CD14-positive monocyte (primary cell): ENCODE measurements around the gene SMU1. TPM values are rescaled to one million over a fixed set of nuclear protein-coding genes. Genes with fewer than 3 reads are reported as not detected.

ENCODE experiments used
- DNase-seq, 3 donors: peaks; one replicate each; pipeline ENCODE4 v3.0.0-alpha.2; 2011 to 2022
- H2AFZ ChIP-seq: 2 replicates; pipeline ENCODE4 v1.6.0; 2012; ENCODE audit warnings: mild to moderate bottlenecking, low read depth, low read length, inconsistent platforms; ENCODE audit not compliant: insufficient read depth, poor library complexity, severe bottlenecking
- H3K27ac ChIP-seq, 2 donors: 1 replicate in 1 of 2; 2 replicates in 1 of 2; pipeline ENCODE4 v1.5.1; 2012 to 2013; ENCODE audit warnings: low read length in 2 of 2, control low read depth in 1 of 2, inconsistent platforms in 1 of 2, low read depth in 1 of 2, mild to moderate bottlenecking in 1 of 2
- H3K27me3 ChIP-seq, 2 donors: one replicate each; pipeline versions ENCODE4 v1.6.0 to v1.6.1; 2011 to 2013; ENCODE audit warnings: low read length in 2 of 2; ENCODE audit not compliant: control insufficient read depth in 2 of 2, insufficient read depth in 2 of 2
- H3K36me3 ChIP-seq, 2 donors: replicated peaks in 1 of 2; 1 replicate in 1 of 2; 2 replicates in 1 of 2; pipeline versions ENCODE4 v1.5.1 to v1.6.1; 2012 to 2013; ENCODE audit warnings: low read length in 2 of 2, control low read depth in 1 of 2, inconsistent platforms in 1 of 2, mild to moderate bottlenecking in 1 of 2; ENCODE audit not compliant: insufficient read depth in 2 of 2, control insufficient read depth in 1 of 2
- H3K4me1 ChIP-seq, 2 donors: 1 replicate in 1 of 2; 2 replicates in 1 of 2; pipeline versions ENCODE4 v1.5.1 to v1.6.1; 2012 to 2013; ENCODE audit warnings: low read length in 2 of 2, control low read depth in 1 of 2, inconsistent platforms in 1 of 2, mild to moderate bottlenecking in 1 of 2, moderate library complexity in 1 of 2; ENCODE audit not compliant: insufficient read depth in 2 of 2, control insufficient read depth in 1 of 2
- H3K4me2 ChIP-seq: replicated peaks from 2 replicates; pipeline ENCODE3; 2012; ENCODE audit warnings: low read length, moderate library complexity, mild to moderate bottlenecking; ENCODE audit not compliant: poor library complexity, severe bottlenecking; ENCODE audit errors: extremely low read depth
- H3K4me3 ChIP-seq, 3 experiments: fragments of 200-600 bp in 1 of 3; sonication (generic) in 1 of 3; replicated peaks in 1 of 3; 1 replicate in 2 of 3; 2 replicates in 1 of 3; pipeline ENCODE4 v1.5.1; 2011 to 2013; ENCODE audit warnings: low read length in 3 of 3, mild to moderate bottlenecking in 3 of 3, control low read depth in 2 of 3, low read depth in 2 of 3, inconsistent platforms in 1 of 3, moderate library complexity in 1 of 3
- H3K79me2 ChIP-seq: 2 replicates; pipeline ENCODE4 v1.6.0; 2012; ENCODE audit warnings: mild to moderate bottlenecking, control low read depth, inconsistent platforms, low read length, moderate library complexity; ENCODE audit not compliant: insufficient read depth
- H3K9ac ChIP-seq: 2 replicates; pipeline ENCODE4 v1.6.0; 2017; ENCODE audit warnings: low read length, mild to moderate bottlenecking; ENCODE audit not compliant: insufficient read depth, poor library complexity, severe bottlenecking
- H3K9me3 ChIP-seq, 2 donors: replicated peaks in 1 of 2; 1 replicate in 1 of 2; 2 replicates in 1 of 2; pipeline versions ENCODE4 v1.5.1 to v1.6.1; 2012 to 2013; ENCODE audit warnings: low read length in 2 of 2, control low read depth in 1 of 2; ENCODE audit not compliant: control insufficient read depth in 1 of 2, insufficient read depth in 1 of 2
- H4K20me1 ChIP-seq: 2 replicates; pipeline ENCODE4 v1.6.0; 2012; ENCODE audit warnings: mild to moderate bottlenecking, low read length, control low read depth, moderate library complexity; ENCODE audit not compliant: insufficient read depth
- H3K27ac Mint-ChIP-seq, 7 donors: one replicate each; pipeline ENCODE4 v1.8.0; 2020; ENCODE audit warnings: mild to moderate bottlenecking in 7 of 7, mixed read lengths in 7 of 7, moderate library complexity in 6 of 7, inconsistent platforms in 2 of 7
- H3K27me3 Mint-ChIP-seq, 3 donors: one replicate each; pipeline ENCODE4 v1.8.0; 2021 to 2022; ENCODE audit warnings: low read depth in 3 of 3, mild to moderate bottlenecking in 3 of 3, mixed read lengths in 3 of 3, moderate library complexity in 3 of 3, inconsistent platforms in 1 of 3
- H3K36me3 Mint-ChIP-seq, 2 donors: one replicate each; pipeline ENCODE4 v1.8.0; 2020; ENCODE audit warnings: mixed read lengths in 2 of 2, inconsistent platforms in 1 of 2, mild to moderate bottlenecking in 1 of 2
- H3K4me1 Mint-ChIP-seq: one replicate; pipeline ENCODE4 v1.8.0; 2020; ENCODE audit warnings: mild to moderate bottlenecking, mixed read lengths
- H3K4me3 Mint-ChIP-seq, 2 donors: one replicate each; pipeline ENCODE4 v1.8.0; 2020; ENCODE audit warnings: mild to moderate bottlenecking in 2 of 2, mixed read lengths in 2 of 2, moderate library complexity in 1 of 2
- H3K9me3 Mint-ChIP-seq, 7 donors: one replicate each; pipeline ENCODE4 v1.8.0; 2020 to 2022; ENCODE audit warnings: mixed read lengths in 7 of 7, mild to moderate bottlenecking in 6 of 7, moderate library complexity in 6 of 7, inconsistent platforms in 2 of 7
- WGBS: methylation state at CpG from one replicate; pipeline ENCODE4 v1.1.5; 2013; ENCODE audit warnings: missing lambda C conversion rate; ENCODE audit not compliant: insufficient coverage; 5-methylcytosine and 5-hydroxymethylcytosine counted together
- intact Hi-C, 2 donors: fragments of 100-400 bp; cut with micrococcal nuclease; formaldehyde crosslinking; loops; one replicate each; pipeline versions ENCODE4 v1.15.0 to v1.15.1; 2023
- polyA plus RNA-seq, 3 donors: library from polyadenylated mRNA; depleted of rRNA in 1 of 3; unstranded in 2 of 3; stranded (reverse) in 1 of 3; fragments of 300-500 nt in 2 of 3; fragments of >200 nt in 1 of 3; fragmentation: Illumina TruSeq in 2 of 3; gene quantifications; 1 replicate in 2 of 3; 2 replicates in 1 of 3; pipeline ENCODE4 v1.2.3, GENCODE V29; 2012 to 2021
- TF ChIP-seq, protein P1 (sequence below): fragments of 200-600 bp; IDR thresholded peaks from one replicate; pipeline ENCODE4 v1.8.0; 2022; ENCODE audit warnings: antibody characterized with exemption, mild to moderate bottlenecking

SMU1 gene
- polyA plus RNA-seq, 3 donors = 8.0 to 21.7 (median 19.3) TPM

DNA sequence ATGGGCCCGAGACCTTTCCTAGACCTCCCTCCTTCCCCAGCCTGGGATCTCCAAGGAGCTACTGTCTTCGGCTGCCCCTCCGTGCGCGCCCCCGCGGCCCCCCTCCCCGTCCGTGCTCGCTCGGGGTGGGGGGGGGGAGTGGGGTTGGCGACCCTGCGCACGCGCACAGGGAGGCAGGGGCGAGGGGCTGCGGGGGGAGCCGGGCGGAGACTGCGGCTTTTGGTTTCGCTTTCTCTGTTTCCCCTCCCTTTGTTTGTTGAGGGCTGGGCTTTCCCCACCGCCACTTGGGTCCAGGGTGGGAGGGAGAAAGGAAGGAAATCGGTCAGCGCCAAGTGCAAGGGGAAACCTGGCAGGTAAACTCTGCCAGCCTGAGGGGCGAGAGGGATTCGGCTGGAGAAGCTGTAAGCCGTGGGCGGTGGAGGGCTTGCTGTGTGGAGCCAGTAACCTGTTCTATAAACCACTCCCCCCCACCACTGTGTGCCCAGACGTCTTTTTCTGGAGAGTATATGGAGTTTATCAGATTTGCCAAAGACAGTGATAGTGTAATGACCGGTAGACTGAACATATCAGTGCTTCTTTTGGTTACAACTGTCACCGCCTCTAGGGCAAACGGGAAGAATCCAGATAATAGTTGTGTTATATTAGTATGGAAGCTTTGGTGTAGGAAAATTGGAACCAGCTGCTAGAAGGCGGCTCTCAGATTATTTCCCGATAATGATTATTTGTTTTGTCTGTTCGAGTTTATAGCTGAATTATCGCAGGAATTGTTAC lies 50.7 kb downstream of the SMU1 start:
- peaks cover 56% of the 10 kb centered on the region for H4K20me1 ChIP-seq
- H3K9ac ChIP-seq = peak overlapping the region; percentile 99
- TF ChIP-seq, protein P1, sequence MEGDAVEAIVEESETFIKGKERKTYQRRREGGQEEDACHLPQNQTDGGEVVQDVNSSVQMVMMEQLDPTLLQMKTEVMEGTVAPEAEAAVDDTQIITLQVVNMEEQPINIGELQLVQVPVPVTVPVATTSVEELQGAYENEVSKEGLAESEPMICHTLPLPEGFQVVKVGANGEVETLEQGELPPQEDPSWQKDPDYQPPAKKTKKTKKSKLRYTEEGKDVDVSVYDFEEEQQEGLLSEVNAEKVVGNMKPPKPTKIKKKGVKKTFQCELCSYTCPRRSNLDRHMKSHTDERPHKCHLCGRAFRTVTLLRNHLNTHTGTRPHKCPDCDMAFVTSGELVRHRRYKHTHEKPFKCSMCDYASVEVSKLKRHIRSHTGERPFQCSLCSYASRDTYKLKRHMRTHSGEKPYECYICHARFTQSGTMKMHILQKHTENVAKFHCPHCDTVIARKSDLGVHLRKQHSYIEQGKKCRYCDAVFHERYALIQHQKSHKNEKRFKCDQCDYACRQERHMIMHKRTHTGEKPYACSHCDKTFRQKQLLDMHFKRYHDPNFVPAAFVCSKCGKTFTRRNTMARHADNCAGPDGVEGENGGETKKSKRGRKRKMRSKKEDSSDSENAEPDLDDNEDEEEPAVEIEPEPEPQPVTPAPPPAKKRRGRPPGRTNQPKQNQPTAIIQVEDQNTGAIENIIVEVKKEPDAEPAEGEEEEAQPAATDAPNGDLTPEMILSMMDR = no peak
- H3K4me2 ChIP-seq = peak overlapping the region; percentile 87
- peaks cover 96% of the 10 kb centered on the region for H3K79me2 ChIP-seq
- H3K4me3 ChIP-seq = peak overlapping the region; percentile 91 to 100 (median 99)
- no peaks in the 10 kb centered on the region for H3K27me3 ChIP-seq
- no peak overlapping the region for H2AFZ ChIP-seq
- H3K4me1 ChIP-seq = peaks cover 44 to 56% of the 10 kb centered on the region in 2 donors
- 14% methylated on average over 10 of the region's 36 CpGs for WGBS
- H3K36me3 ChIP-seq = peaks cover 28 to 45% of the 10 kb centered on the region in 2 donors
- peak overlapping the region; percentile 97 to 99 for H3K27ac ChIP-seq
- H3K4me3 Mint-ChIP-seq = peak overlapping the region; percentile 95 to 97
- peaks cover 27 to 40% of the 10 kb centered on the region in 2 donors for H3K36me3 Mint-ChIP-seq
- intact Hi-C loops = loop anchor here in 1 of 2 donors (2.0 to 10.0 kb wide), 5 partner anchors 21 to 449 kb away; partner anchors contain the start of genes B4GALT1, BAG1, CHMP5 and NOL6
- H3K9me3 Mint-ChIP-seq = peaks cover 0 to 3% (median 0%) of the 10 kb centered on the region in 7 donors
- no peaks in the 10 kb centered on the region for H3K27me3 Mint-ChIP-seq
- peak; percentile 33 to 80 (median 53) for DNase-seq
- H3K4me1 Mint-ChIP-seq = peaks cover 57% of the 10 kb centered on the region
- H3K27ac Mint-ChIP-seq = peak overlapping the region; percentile 92 to 96 (median 95)
- H3K9me3 ChIP-seq = no peaks in the 10 kb centered on the region

DNA sequence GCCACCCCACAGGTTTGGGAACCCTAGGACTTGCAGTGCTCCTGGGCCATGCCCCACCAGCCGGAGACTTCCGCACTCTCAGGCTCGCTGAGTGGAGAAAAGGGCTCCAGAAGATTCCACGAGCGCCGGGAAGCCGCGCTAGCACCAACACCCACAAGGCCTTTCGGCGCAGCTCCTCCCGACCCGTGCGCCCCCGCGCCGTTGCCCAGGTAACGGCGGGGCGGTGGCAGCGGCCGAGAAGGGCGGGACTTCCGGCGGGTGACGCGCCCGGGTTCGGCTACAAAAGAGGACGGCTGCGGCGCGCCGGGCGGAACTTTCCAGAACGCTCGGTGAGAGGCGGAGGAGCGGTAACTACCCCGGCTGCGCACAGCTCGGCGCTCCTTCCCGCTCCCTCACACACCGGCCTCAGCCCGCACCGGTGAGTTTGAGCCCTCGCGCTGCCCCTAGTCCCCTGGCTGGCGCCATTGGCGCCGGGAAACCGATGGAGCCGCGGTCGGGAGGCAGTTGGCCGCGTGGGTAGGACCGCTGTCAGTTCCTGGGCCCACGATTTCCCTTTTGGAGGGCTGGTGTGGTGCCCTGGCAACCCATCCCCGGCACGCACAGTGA lies 51.4 kb downstream of the SMU1 start, which contains the start of gene DNAJA1:
DNAJA1 (plus strand) TSS at position 308 of the 606 bp plus-strand sequence. CDS start 1,212 bp downstream, outside the sequence.
- intact Hi-C loops = loop anchor here in 1 of 2 donors (2.0 to 10.0 kb wide), 5 partner anchors 20 to 450 kb away; partner anchors contain the start of genes B4GALT1, BAG1, CHMP5 and NOL6
- Mint-ChIP-seq H3K27ac (peak within 1 kb of the TSS; percentile 92 to 96 (median 95)), H3K4me3 (peak within 1 kb of the TSS; percentile 95 to 97), H3K36me3 (peaks cover 27 to 42% of the 10 kb centered on the region in 2 donors), H3K4me1 (peaks cover 55% of the 10 kb centered on the region), H3K27me3 (no peaks in the 10 kb centered on the region), H3K9me3 (peaks cover 0 to 3% (median 0%) of the 10 kb centered on the region in 7 donors)
- TF ChIP-seq, protein P1 = no peak
- Histone ChIP-seq H3K27me3 (no peaks in the 10 kb centered on the region), H3K9me3 (no peaks in the 10 kb centered on the region), H4K20me1 (peaks cover 49% of the 10 kb centered on the region), H3K36me3 (peaks cover 21 to 44% of the 10 kb centered on the region in 2 donors), H3K27ac (peak within 1 kb of the TSS; percentile 97 to 99), H3K9ac (peak within 1 kb of the TSS; percentile 99), H3K4me3 (peak within 1 kb of the TSS; percentile 91 to 100 (median 99)), H3K4me2 (peak within 1 kb of the TSS; percentile 87), H3K79me2 (peaks cover 95% of the 10 kb centered on the region), H3K4me1 (peaks cover 44 to 55% of the 10 kb centered on the region in 2 donors), H2AFZ (peak within 1 kb of the TSS; percentile 65)
- WGBS = under 1% methylated on average over 59 of the region's 61 CpGs
- DNase-seq = peak; percentile 92 to 96 (median 95)
